DMS53 treated with DMSO at 0.1 percent for 48 hours (cell line): ENCODE data around the gene RIT2.

Experiments
- DNase-seq: peaks from one replicate; lab custom pipeline; 2025; ENCODE audit not compliant: unreplicated experiment; lab: John Stamatoyannopoulos, UW

Gene RIT2

DNA sequence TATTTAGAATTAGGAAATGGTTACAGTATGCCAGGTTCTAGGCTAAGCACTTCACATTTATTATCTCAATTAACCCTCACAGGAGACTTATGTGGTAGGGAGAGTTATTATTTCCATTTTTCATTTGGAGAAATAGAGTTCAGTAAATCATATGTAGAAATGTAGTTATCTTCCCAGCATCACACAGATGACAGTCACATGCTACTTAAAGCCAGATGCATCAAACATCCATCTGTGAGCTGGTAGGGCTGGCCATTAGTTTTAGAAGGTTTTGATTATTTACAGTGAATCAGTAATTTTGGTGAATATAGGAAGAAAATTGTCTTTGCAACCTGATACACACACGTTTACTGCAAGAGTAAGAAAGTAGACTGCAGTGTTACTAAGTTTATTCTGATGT is 97.9 kb downstream of the RIT2 start:
- no peak for DNase-seq

DNA sequence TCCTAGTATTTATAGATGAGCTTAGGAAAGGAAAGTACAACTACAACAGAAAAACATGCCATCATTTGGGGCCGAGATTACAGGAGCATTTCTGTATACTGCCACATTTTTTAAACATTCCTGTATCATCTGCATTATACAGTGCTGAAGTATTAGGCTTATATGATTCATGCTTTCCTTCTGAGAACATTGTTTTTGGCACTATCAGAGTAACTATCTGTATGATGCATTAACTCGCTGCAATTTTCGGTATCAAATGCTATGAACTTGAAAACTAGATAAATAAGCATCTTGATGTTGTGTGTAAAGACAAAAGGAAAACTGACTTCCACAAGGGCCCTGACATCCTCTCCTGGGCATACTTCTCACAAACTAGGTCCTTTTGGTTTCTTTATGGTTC is 102.0 kb downstream of the RIT2 start:
- no peak for DNase-seq

DNA sequence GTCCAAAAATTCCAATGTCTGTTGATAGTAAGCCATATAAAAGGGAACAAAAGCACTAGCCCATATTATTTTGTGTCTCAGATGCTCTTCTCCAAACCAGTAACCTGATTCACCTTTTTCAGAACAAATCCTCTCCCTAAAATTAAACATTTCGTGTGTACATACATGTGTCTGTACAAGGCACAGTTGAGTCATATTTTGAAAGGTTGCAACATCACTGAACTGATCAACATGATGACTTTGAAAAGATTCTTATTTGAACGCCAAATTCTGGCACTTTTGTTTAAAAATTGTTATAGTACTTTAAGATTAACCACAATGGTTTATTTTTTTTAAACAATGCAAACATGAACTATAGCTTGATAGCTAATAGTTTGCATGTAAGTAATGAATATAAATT is 102.5 kb downstream of the RIT2 start:
- DNase-seq, result no peak

DNA sequence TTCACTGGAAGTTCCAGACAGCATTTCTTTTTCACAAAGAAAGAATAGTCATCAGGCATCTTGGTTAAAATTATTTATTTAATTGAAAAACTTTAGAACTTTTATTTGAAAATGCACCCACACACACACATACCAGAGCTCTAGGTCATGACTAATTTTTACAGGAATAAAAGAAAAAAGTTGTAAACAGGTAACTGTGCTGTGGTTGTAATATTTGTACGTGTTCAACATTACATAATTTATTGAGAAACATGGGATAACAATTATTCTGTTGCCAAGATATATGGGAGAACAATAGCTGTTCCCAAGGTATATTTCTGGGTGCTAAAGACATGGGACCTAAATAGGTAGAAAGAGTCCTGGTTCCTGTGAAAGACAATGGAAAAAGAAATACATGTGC is 104.9 kb downstream of the RIT2 start:
- DNase-seq, result no peak

DNA sequence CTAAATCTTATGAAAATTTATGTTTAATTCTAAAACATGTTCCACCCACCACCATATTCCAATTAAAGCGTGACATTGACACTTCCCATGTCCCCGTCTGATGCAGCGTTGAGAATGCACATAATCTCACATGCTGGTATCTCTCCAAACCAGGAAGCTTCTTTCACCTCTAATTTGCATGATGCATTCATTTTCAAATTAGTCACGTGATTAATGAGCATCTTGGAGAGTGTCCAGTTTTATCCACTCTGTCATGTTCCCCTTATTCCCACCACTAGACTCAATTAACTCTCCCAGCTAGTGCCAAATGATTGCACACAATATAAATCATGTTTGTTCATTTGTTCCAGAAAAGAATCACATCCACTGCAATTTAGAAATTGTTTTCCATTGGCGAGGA is 105.8 kb downstream of the RIT2 start:
- no peak for DNase-seq

DNA sequence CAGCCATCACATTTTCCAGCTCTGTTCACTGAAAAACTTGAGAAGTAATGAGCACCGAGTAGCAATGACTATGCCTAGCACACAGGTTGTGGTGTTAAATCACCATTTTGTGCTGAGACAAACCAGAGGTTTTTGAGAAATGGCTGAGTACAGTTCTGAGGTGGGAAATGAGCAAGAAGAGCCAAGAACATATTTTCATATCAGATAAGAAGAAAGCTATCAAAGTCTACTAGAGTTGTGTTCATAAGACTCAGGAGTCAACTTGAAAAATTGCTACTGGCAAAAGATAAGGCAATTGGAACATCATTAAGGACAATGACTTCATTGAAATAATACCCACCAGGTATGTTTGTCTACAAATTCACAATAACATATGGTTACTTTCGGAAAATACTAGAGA is 108.1 kb downstream of the RIT2 start:
- no peak for DNase-seq

DNA sequence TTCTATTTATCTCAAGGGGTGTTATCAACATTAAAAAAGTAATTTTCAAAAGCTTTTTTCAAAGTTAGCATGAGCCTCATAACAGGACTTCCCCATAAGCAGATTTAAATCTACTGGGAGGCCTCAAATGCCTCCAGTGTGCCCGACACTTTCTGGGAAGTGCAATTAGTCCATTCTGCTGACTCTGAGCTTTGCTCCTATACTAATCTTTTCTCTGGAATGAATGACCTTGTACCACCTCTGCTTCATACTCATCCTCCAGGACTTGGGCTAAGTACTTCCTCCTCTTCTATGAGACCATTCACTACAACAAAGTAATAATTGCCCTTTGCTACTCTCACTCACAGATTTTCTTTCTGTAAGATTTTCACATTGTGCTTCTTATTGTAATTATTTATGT is 111.1 kb downstream of the RIT2 start:
- DNase-seq, result no peak

DNA sequence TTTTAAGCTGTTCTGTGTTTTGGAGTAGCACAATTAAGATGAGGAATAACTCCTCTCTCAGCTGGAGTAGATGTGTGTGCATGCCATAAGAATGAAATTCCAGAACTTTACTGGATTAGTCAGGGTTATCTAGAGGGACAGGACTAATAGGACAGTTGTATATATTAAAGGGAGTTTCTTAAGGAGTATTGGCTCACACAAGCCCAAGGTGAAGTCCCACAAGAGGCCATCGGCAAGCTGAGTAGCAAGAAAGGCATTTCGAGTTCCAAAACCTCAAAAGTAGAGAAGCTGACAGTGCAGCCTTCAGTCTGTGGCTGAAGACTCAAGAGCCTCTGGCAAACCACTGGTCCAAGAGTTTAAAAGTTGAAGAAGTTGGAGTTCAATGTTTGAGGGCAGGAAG is 113.7 kb downstream of the RIT2 start:
- no peak for DNase-seq

DNA sequence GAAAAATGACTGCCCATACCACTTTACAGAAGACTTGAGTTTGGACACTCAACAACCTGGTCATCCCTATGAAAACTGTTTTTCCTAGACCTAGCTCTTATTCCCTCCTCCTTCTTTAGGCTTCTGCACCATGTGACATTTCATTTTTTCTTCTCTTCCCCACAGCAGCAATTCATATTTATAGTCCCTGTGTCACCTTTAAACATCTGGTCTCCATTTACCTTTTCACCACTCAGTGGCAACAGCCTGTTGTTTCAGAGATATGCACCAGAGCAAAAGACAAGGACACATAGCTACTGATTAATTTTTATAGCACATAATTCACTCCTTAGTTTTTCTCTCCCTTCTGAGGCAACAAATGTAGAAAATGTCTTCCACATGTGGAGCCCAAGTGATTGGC is 118.7 kb downstream of the RIT2 start:
- DNase-seq, result no peak

DNA sequence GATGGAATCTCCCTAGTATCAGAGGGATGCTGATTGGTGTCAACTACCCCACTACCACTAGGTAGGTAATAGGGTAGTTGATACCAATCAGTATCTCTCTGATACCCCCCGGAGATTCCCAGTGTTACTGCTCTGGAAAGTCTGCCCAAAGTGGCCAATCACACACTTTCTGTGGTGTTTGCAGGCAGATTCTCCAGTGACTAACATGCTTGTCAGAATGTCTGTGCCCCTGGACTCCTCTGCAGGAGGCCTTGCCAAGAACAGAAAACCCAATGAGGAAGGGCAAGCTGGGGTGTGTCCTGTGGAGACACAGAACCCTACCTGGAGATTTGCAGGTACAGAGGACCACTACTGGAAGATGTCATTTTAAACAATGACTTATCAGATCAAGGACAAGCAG is 135.1 kb downstream of the RIT2 start:
- DNase-seq, result no peak

DNA sequence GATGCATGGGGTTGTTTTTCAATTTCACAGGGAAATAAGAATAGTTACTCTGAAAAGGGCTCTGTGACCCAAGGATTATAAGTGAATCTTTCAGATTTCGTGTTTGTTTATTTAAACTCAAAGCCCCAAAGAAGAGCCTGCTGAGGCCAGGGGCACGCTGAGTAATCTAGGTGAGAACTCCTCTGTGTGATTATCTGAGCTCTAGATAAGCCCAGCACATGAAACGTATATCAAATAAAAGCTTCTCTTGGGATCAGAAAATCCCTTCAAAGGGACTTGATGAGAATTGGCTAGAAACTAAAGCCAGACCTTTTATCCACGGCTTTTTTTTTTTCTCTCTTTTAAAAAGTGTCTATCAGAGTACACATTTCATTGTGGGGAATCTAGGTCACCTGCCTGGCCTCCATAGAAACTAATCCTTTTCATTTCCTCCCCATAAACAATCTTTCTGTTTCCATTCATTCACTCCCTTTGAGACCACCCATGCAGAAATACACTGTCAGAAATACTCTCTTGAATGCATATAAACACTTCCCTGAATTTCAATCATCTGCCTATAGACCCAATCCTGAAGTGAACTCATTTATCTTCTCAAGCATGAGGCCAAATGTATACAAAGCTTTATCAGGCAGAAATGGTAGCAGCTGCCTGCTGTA is 137.4 kb downstream of the RIT2 start:
- no peak for DNase-seq

DNA sequence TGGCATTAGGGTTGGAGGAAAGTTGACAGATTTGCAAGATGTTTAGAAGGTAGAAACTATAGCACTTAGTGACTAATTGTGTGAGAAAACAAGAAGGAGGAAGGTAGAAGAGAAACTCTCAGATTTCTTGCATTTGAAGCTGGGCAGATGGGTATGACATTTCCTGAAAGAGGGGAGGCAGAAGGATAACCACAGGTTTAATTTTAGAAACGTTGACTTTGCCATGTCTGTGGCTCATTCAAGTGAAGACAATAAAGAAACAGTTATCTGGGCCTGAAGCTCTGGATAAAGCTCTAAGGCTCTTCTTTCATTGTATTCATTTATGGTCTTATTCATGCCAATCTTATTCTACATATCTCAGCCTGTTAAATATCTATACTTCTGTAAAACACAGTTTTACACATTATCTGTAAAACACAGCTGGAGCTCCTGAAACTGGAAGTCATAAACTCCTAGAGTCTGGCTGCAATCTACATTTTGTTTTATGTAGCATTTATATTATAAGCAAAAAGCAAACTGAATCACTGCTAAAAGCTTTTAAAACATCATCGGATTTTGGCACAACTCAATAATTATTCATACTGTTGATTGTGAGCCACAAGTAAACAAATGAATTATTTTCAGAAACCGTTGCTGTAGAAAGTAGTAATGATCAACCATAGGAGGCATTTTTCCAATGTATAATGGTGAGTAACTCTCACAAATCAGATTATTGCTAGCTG is 138.5 kb downstream of the RIT2 start:
- DNase-seq, result no peak

DNA sequence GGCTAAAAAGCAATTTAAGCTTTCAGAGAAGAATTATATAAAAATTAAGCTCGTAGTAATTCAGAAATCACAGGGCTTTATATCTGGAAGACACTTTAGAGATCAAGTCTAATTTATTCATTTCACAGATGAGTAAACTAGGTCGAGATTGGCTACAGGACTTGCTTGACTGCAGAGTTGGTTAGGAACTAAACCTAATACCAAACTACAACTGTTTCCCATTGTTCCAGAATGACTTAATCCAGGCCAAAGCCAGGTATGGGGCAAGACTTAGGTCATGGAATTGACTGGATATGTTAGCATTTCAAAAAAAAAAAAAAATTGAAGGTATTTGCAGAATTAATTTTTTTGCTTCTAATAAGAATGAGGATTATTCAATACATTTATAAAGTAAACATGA is 146.1 kb downstream of the RIT2 start:
- no peak for DNase-seq

DNA sequence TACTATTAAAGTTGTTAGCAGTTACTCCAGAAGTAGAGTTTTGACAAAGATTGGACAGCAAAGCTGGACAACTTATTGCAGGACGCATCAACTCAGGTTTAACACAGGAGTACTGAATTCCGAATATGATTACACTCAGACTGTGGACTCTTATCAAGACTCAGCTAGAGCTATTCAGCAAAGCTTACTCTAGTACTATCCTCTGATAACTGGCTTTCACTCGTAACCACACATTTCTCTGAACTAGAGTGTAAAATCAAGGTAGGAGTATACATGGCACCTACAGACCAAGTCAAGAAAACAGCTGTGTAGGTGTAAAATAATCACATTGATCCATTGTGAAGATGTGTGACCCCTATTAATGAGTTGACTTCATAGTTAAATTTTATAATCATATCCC is 154.2 kb downstream of the RIT2 start:
- no peak for DNase-seq

DNA sequence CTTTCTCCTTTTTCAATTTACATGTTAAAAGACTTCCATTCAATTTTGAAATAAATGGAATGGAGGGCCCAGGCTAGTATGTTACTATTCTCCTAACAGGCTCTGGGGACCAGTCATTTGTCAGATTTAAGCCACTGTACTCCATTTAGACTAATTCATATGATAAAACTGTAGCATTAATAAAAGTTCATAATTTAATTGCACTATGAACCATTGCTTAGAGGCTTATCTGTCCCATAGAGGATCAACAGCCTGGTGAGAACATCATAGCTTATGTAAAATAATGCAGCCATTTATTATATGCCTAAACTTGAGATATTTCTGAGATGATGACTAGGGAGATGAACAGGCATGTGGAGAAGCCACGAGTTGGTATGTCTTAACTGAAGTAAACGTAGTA is 156.0 kb downstream of the RIT2 start:
- no peak for DNase-seq

DNA sequence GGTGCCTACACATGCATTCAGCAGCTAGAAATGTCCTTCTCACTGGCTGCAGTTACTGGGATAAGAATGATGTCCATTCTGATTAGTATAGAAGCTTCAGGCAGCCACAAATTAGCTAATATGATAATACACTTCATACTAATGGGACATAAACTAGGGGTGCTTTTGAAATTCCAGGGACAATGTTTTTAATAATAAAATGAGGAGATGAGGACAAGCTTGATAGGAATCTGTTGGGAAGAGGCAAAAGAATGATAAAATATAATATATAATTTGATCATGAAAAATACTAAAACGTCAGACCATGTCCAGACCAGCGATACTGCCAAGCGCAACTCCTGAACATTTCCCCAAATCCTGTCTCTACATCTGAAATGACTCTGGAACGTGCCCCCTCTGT is 157.1 kb downstream of the RIT2 start:
- DNase-seq, result no peak

DNA sequence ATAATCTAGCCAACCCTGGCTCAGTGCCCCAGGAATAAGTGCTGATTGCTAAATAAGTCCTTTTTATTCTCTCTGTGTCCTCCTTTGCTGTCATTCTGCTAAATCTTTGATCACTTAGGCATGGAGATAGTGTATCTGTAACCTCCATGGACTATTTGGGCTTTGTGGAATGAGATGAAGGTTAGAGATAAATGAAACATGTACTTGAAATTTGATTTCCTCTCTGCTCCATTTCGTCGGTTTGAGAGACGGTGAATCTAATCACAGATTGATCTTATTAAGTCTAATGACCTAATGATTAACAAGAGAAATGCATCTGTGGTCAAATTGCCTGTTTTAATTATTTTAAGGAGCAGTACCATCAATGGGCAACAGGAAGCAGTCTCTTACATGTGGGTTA is 159.2 kb downstream of the RIT2 start:
- DNase-seq, result no peak

DNA sequence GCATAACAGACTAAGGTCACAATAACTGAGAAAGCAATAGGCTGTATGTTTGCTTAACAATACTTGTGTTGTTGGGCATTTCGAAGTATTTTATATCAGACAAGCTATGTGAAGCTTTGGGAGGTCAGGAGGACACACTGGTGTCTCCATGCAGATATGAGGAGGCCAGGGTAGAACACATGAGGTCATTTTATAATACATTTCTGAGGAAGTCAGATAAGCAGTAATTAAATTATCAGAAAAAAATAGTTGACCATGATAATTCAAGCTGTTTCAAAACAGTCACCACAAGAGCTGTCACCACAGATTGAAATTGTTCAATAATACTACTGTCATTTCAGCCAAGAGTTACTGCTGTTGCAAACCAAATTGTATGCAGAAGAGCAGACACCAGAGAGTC is 160.6 kb downstream of the RIT2 start:
- no peak for DNase-seq

DNA sequence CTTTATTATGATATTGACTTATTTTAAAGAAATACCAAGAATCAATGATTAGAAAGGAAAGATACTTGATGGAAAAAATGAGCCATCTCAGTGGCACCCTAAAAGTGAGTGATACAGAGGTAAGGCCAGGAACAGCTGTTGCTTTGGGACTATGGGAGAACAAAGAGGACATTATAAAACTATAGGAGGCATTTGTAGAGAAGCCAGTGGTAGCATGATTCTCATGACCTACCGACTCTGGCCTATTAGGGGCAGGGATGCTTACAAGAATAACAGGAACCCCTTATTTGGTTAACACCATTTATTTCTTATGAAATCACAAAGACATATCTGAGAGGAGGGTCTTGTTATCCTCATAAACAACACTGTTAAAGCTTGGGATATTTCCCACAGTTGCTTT is 162.2 kb downstream of the RIT2 start:
- DNase-seq, result no peak

DNA sequence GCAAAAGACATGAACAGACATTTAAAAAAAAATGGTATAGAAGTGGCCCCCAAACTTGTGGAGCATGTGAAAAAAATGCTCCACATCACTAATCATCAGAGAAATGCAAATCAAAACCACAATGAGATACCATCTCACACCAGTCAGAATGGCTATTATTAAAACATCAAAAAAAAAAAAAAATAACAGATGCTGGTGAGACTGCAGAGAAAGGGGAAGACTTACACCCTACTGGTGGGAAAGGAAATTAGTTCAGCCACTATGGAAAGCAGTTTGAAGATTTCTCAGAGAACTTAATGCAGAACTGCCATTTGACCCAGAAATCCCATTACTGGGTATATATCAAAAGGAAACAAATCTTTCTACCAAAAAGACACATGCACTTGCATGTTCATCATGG is 164.8 kb downstream of the RIT2 start:
- no peak for DNase-seq

DNA sequence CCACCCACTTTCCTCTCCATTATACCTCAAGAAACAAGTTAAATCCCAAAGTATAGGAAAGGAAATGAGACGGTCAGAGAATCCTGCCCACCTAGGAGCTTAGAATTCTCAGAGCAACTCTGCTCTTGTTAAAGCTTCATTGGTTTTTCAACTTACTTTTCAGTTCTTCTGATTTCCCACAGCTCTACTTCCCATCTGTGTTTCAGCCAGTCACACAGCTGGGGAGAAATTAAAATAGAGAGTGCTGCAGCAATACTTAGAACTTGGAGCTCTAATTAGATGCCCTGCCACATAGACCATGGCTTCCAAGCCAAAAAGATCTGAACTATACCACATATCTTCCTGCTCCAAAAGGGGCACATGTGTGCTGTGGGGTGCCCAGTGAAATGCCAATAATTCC is 166.7 kb downstream of the RIT2 start:
- DNase-seq, result no peak

DNA sequence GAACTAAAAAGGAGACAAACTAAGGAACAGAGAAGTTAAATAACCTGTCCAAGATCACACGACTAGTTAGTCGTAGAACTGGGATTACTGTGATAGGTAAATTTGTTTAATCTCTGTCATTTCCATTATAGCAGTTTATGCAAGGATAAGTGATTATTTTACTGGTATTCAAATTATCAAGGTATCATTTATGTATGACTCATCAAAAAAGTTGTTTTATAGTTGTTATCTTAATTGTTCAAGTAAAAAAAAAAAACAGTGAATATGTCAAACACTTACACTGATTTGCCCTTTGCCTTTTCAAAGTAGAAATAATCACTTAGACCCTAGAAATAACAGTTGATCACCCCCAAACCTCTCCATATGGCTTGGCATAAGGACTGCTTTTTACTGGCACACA is 173.6 kb downstream of the RIT2 start:
- DNase-seq, result no peak

DNA sequence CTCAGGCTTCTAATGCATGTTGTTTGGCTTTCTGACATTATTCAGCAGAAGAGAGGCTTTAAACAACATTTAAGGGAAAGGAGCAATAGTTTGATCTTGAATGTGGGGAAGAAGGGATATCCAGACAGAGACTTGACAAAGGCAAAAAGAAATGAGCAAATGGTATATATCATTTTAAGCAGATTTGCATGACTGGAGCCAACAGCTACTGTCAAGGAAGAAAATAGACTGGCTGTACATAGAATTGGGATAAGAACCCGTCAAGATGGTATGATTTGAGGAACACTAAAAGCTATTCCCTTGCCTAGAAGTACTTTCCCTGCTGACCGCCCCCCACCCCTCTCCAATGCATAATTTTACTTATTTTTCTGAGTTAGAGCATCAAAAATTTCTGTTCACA is 174.5 kb downstream of the RIT2 start:
- DNase-seq, result no peak
